GM23248 (cell line): ENCODE data around the gene PSMC5.
"Not testable (repeated sequence)": the region's sequence is repeated elsewhere in the genome, so short reads cannot be mapped to it uniquely, and the experiment has no call there.

Experiments used
- EZH2 ChIP-seq: fragments of 200-600 bp; sonication (generic); IDR thresholded peaks from 2 replicates; pipeline ENCODE4 v1.6.1; 2018; ENCODE audit warnings: antibody characterized with exemption, mild to moderate bottlenecking; ENCODE audit not compliant: insufficient read depth, poor library complexity, severe bottlenecking
- EZH2phosphoT487 ChIP-seq: fragments of 200-600 bp; sonication (generic); IDR thresholded peaks from 2 replicates; pipeline ENCODE4 v1.6.1; 2018; ENCODE audit warnings: antibody characterized with exemption, moderate library complexity, mild to moderate bottlenecking, low read depth; ENCODE audit not compliant: insufficient read depth

DNA sequence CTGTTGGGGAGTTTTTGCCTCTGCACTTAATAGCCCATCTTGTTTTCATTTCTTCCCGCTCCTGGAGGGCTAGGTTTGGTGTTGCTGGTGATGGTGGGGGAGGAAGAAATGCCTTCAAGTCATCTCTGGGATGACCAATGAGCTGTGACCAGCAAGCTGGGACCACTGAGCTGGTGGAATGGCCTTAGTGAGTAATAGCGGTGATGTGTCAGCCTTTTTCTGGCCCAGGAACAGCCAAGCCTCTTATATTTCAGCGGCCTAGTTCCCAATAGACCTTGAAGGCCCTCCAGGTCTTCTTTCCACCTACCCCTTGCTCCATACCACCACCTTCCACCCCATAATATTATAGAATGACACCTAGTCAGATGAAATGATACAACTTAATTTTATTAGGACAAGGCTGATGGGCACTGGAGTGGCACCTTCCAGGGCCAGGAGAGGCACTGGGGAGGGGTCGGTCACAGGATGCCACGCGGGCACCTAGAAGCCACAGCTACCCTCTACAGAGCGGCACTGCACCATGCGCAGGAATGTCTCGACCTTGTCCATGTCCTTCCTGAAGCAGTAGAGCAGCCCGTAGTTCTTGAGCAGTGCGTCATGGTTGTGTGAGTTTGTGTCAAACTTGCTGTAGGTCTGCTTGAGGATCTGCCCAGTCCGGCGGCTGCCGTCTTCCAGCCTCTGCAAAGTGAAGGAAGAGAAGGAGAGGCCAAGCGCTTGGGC lies 44.6 kb downstream of the PSMC5 start:
- TF ChIP-seq EZH2, EZH2phosphoT487: not testable (repeated sequence)
